Fibroblast of skin of scalp (primary cell): ENCODE results near the gene SLC22A25.

Experiments used
- DNase-seq: peaks from one replicate; pipeline ENCODE4 v3.0.0-alpha.2; 2013

The SLC22A25 gene

GRCh38 chr11:63229815-63230214 is 13.6 kb downstream of the SLC22A25 start:
- no peak for DNase-seq

GRCh38 chr11:63227521-63228107 is 15.8 kb downstream of the SLC22A25 start:
- no peak for DNase-seq

GRCh38 chr11:63226488-63227114 is 16.8 kb downstream of the SLC22A25 start:
- DNase-seq = no peak

GRCh38 chr11:63214093-63214492 is 29.3 kb downstream of the SLC22A25 start:
- no peak for DNase-seq

GRCh38 chr11:63212742-63213141 is 30.7 kb downstream of the SLC22A25 start:
- DNase-seq = peak; percentile 28

- DNase-seq = no peak
These were observed 33.3 kb downstream of the SLC22A25 start for GRCh38 chr11:63210111-63210510.
